Head of caudate nucleus (tissue), 42 donors: ENCODE measurements around the gene TPK1.
"Not testable (repeated sequence)": the region's sequence is repeated elsewhere in the genome, so short reads cannot be mapped to it uniquely, and the experiment has no call there.

Experiments
- DNase-seq, 42 donors: peaks; one replicate each; pipeline versions ENCODE4 v3.0.0 to v3.0.0-alpha.2; 2020 to 2021; ENCODE audit warnings: mixed read lengths in 7 of 42
- intact Hi-C: fragments of 100-400 bp; cut with DNase I; formaldehyde crosslinking; loops from one replicate; pipeline ENCODE4 v1.15.0; 2022

TPK1 gene

GRCh38 chr7:144575456-144575855, 260.4 kb downstream of the TPK1 start:
- DNase-seq: no peak
- intact Hi-C loops: no loop called here

- DNase-seq, intact Hi-C loops: not testable (repeated sequence)
These were observed 261.1 kb downstream of the TPK1 start for GRCh38 chr7:144574753-144575152.

- intact Hi-C loops: no loop called here
These were observed 267.6 kb downstream of the TPK1 start for GRCh38 chr7:144568233-144568632.

GRCh38 chr7:144565586-144565985, 270.3 kb downstream of the TPK1 start:
- intact Hi-C loops: no loop called here
- no peak for DNase-seq

More at GRCh38 chr7:144568233-144568632, 267.6 kb downstream of the TPK1 start:
- DNase-seq: no peak

GRCh38 chr7:144549861-144550260, 286.0 kb downstream of the TPK1 start:
- DNase-seq: no peak
- intact Hi-C loops: no loop called here

- DNase-seq: no peak
- intact Hi-C loops: no loop called here
These were observed 287.3 kb downstream of the TPK1 start for GRCh38 chr7:144548556-144548955.

- no peak for DNase-seq
- intact Hi-C loops: no loop called here
These were observed 288.0 kb downstream of the TPK1 start for GRCh38 chr7:144547888-144548287.

- intact Hi-C loops: no loop called here
- DNase-seq: no peak
These were observed 289.1 kb downstream of the TPK1 start for GRCh38 chr7:144546782-144547181.

GRCh38 chr7:144545330-144545729, 290.5 kb downstream of the TPK1 start:
- intact Hi-C loops: no loop called here
- DNase-seq: no peak

GRCh38 chr7:144534655-144535395, 301.0 kb downstream of the TPK1 start:
- DNase-seq: no peak
- intact Hi-C loops: no loop called here

- DNase-seq: no peak
- intact Hi-C loops: no loop called here
These were observed 301.7 kb downstream of the TPK1 start for GRCh38 chr7:144534196-144534595.

- no peak for DNase-seq
- intact Hi-C loops: no loop called here
These were observed 304.7 kb downstream of the TPK1 start for GRCh38 chr7:144531181-144531580.

GRCh38 chr7:144529269-144529926, 306.5 kb downstream of the TPK1 start:
- intact Hi-C loops: no loop called here
- no peak for DNase-seq

- DNase-seq: no peak
These were observed 307.3 kb downstream of the TPK1 start for GRCh38 chr7:144528536-144529045.

GRCh38 chr7:144527051-144527471, 308.8 kb downstream of the TPK1 start:
- intact Hi-C loops: no loop called here
- DNase-seq: no peak

More at GRCh38 chr7:144528536-144529045, 307.3 kb downstream of the TPK1 start:
- intact Hi-C loops: no loop called here

GRCh38 chr7:144525956-144526355, 309.9 kb downstream of the TPK1 start:
- no peak for DNase-seq
- intact Hi-C loops: no loop called here

- no peak for DNase-seq
- intact Hi-C loops: no loop called here
These were observed 311.6 kb downstream of the TPK1 start for GRCh38 chr7:144524271-144524670.

GRCh38 chr7:144523621-144524020, 312.2 kb downstream of the TPK1 start:
- intact Hi-C loops: no loop called here
- no peak for DNase-seq

- intact Hi-C loops: no loop called here
- peak in 13 of 42 donors; percentile 9 to 47 (median 20) for DNase-seq
These were observed 315.9 kb downstream of the TPK1 start for GRCh38 chr7:144519925-144520324.

GRCh38 chr7:144518360-144518759, 317.5 kb downstream of the TPK1 start:
- DNase-seq: no peak
- intact Hi-C loops: no loop called here

- DNase-seq: no peak
- intact Hi-C loops: no loop called here
These were observed 318.1 kb downstream of the TPK1 start for GRCh38 chr7:144517749-144518148.
